ENCODE data around the gene NSMF.

NSMF gene

DNA sequence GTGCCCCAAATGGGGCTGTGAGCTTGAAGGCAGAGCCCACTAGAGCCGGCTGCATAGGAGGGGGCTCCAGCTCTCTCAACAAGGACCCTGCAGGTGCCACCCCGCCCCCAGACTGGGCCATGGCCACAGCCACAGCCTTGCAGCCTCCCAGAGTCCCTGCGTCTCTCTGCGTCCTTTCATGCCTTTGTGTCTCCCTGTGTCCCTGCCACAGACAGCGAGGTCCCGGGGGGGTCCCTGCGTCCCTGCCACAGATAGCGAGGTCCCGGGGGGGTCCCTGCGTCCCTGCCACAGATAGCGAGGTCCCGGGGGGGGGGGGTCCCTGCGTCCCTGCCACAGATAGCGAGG is 29.6 kb downstream of the NSMF start:
- Histone ChIP-seq H3K27me3 (peaks cover 2% of the 10 kb centered on the region), H3K4me3 (ENCODE audit: low read depth in 1 of 2, low read length in 1 of 2) (no peak overlapping the region), H3K36me3 (no peaks in the 10 kb centered on the region), H3K4me1 (ENCODE audit: control insufficient read depth in 1 of 2, insufficient read depth in 1 of 2, low read depth in 1 of 2, low read length in 1 of 2) (no peaks in the 10 kb centered on the region), H3K27ac (no peak overlapping the region), H3K9me3 (no peaks in the 10 kb centered on the region)
- TF ChIP-seq, protein P1, sequence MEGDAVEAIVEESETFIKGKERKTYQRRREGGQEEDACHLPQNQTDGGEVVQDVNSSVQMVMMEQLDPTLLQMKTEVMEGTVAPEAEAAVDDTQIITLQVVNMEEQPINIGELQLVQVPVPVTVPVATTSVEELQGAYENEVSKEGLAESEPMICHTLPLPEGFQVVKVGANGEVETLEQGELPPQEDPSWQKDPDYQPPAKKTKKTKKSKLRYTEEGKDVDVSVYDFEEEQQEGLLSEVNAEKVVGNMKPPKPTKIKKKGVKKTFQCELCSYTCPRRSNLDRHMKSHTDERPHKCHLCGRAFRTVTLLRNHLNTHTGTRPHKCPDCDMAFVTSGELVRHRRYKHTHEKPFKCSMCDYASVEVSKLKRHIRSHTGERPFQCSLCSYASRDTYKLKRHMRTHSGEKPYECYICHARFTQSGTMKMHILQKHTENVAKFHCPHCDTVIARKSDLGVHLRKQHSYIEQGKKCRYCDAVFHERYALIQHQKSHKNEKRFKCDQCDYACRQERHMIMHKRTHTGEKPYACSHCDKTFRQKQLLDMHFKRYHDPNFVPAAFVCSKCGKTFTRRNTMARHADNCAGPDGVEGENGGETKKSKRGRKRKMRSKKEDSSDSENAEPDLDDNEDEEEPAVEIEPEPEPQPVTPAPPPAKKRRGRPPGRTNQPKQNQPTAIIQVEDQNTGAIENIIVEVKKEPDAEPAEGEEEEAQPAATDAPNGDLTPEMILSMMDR (IDR thresholded peaks at IDR 0.05): no peak

DNA sequence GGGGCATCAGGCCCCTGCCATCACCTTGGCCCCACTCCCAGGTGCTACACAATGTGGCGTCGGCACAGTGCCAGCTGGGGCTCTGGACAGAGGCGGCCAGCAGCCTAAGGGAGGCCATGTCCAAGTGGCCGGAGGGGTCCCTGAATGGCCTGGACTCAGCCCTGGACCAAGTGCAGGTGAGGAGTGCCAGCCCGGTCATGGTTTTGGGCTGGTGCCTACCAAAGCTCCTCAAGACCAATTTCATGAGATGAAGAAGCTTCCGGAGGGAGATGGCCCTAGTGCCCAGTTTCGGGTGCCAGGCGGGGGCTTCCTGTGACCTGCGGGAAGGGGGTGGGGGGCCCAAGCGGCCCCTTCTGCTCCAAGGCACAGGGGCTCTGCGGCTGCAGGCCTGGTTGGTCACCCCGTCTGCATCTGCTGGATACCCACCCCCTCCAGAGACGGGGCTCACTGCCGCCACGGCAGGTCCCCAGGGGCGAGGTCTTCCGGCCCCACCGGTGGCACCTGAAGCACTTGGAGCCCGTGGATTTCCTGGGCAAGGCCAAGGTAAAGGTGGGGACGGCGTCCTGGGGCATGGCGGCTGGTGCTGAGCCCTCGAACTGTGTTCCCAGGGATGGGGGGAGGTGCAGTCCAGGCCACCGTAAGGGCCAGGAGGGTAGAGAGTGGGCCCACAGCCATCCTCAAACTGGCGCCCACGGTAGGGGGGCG is 30.1 kb downstream of the NSMF start:
- no peak overlapping the region for H3K4me3 ChIP-seq (ENCODE audit: low read depth in 1 of 2, low read length in 1 of 2)
- H3K9me3 ChIP-seq: no peaks in the 10 kb centered on the region
- TF ChIP-seq, protein P1 (IDR thresholded peaks at IDR 0.05): no peak
- peaks cover 2% of the 10 kb centered on the region for H3K27me3 ChIP-seq
- no peaks in the 10 kb centered on the region for H3K4me1 ChIP-seq (ENCODE audit: control insufficient read depth in 1 of 2, insufficient read depth in 1 of 2, low read depth in 1 of 2, low read length in 1 of 2)
- no peak overlapping the region for H3K27ac ChIP-seq
- no peaks in the 10 kb centered on the region for H3K36me3 ChIP-seq

DNA sequence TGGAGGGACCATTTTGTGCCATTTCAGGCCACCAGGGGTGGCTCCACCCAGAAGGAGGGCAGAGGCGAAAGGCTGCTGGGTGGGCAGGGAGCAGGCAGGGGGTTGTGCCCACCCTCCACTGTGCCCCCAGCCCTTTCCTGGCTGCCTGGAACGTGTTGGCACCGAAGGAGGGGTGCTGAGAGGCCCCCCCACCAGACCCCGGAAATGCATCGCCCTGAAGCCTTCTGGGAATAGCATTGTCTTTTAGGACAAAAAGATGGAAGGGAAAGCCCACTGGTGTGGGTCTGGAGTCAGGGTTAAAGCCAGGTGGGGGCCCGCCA is 30.9 kb downstream of the NSMF start:
- Histone ChIP-seq H3K4me3 (ENCODE audit: low read depth in 1 of 2, low read length in 1 of 2) (no peak overlapping the region), H3K27ac (no peak overlapping the region), H3K27me3 (peaks cover 9% of the 10 kb centered on the region), H3K36me3 (no peaks in the 10 kb centered on the region), H3K9me3 (no peaks in the 10 kb centered on the region), H3K4me1 (ENCODE audit: control insufficient read depth in 1 of 2, insufficient read depth in 1 of 2, low read depth in 1 of 2, low read length in 1 of 2) (peaks cover 0 to 5% of the 10 kb centered on the region in 2 experiments)
- TF ChIP-seq, protein P1 (IDR thresholded peaks at IDR 0.05): no peak

DNA sequence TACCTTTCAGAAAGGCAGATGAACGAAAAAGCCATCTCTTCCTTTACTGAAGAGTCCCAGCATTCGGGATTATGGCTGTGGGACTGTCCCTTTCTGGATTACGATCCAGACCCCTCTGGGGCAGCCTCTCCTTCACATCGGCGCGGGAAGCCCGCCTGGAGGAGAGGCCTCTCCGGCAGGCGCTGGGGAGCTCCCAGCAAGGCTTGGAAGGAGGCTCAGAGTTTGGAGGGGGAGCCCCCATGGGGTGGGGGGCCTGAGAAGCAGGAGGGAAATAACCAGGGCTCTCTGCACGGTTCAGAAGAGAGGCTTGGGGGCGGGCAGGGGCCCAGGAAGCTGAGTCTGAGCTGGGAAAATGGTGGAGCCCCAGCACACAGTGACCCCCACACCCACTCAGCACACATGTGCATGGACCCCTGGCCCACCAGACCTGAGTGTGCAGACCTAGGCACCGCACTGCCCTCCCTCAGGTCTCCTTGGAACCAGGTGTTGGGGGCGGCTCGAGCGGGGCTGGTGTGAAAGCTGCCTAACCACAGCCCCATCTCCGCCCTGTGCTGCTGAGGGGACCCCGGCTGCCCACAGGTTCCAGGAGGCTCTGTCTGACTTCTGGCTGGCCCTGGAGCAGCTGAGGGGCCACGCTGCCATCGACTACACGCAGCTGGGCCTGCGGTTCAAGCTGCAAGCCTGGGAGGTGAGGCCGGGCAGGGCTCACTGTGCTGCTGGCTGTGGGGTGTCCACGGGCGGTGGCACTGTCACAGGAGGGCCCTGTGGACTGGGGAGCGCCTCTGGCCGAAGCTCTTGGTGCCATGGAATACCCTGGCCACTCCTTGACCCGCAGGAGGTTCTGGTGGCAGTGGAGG is 31.5 kb downstream of the NSMF start:
- Histone ChIP-seq H3K27me3 (peaks cover 15% of the 10 kb centered on the region), H3K9me3 (no peaks in the 10 kb centered on the region), H3K36me3 (no peaks in the 10 kb centered on the region), H3K4me1 (ENCODE audit: control insufficient read depth in 1 of 2, insufficient read depth in 1 of 2, low read depth in 1 of 2, low read length in 1 of 2) (peaks cover 0 to 5% of the 10 kb centered on the region in 2 experiments), H3K4me3 (ENCODE audit: low read depth in 1 of 2, low read length in 1 of 2) (no peak overlapping the region), H3K27ac (no peak overlapping the region)
- TF ChIP-seq, protein P1 (IDR thresholded peaks at IDR 0.05): no peak

DNA sequence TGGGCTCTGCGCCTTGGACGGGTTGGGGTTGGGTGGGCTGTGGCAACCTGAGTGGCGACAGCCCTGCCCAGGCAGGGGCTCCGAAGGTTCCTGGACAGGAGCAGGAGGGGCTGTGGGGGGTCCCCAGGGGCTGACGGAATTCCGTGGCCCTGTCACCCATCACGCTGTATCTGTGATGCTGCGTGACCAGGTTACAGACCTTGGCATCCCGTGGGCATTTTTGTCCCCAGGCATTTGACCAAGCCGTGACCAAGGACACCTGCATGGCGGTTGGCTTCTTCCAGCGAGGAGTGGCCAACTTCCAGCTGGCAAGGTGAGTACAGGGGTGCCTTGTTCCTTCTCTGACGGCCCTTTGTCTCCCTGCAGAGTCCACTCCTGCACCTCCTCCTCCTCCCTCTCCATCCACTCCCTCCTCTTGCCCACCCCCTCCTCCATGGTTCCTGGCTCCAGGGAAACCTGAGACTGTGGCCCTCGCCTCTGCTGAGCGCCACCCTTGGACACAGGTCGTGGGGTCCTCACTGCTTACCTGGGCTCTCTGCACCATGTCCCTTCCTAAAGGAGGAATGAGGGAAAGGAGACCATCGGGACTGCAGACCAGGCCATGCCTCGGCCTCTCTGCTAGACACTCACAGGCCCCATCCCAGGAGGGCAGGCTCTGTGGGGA is 33.0 kb downstream of the NSMF start:
- peaks cover 8 to 13% of the 10 kb centered on the region in 2 experiments for H3K4me1 ChIP-seq (ENCODE audit: control insufficient read depth in 1 of 2, insufficient read depth in 1 of 2, low read depth in 1 of 2, low read length in 1 of 2)
- TF ChIP-seq, protein P1 (IDR thresholded peaks at IDR 0.05): no peak
- peaks cover 18% of the 10 kb centered on the region for H3K27me3 ChIP-seq
- no peak overlapping the region for H3K4me3 ChIP-seq (ENCODE audit: low read depth in 1 of 2, low read length in 1 of 2)
- no peaks in the 10 kb centered on the region for H3K9me3 ChIP-seq
- no peak overlapping the region for H3K27ac ChIP-seq
- H3K36me3 ChIP-seq: no peaks in the 10 kb centered on the region

Measured in neutrophil (primary cell).